HCT116 (cell line): ENCODE results near the gene UBAP2L.

Experiments
- CTCF ChIP-seq, 3 experiments: fragments of 200-600 bp in 1 of 3; sonication (generic) in 1 of 3; IDR thresholded peaks in 2 of 3; conservative IDR thresholded peaks in 1 of 3; 2 replicates each; pipeline ENCODE4 v1.5.1; 2012 to 2017; ENCODE audit warnings: low read depth in 2 of 3, low read length in 2 of 3, antibody characterized with exemption in 1 of 3, borderline replicate concordance in 1 of 3, control low read depth in 1 of 3, mild to moderate bottlenecking in 1 of 3, mixed read lengths in 1 of 3, mixed run types in 1 of 3, moderate library complexity in 1 of 3; ENCODE audit not compliant: insufficient read depth in 1 of 3
- POLR2A ChIP-seq: IDR thresholded peaks from 2 replicates; pipeline ENCODE4 v1.7.0; 2011; ENCODE audit warnings: borderline replicate concordance; ENCODE audit not compliant: insufficient read depth, insufficient read length; ENCODE audit errors: extremely low read depth
- POLR2AphosphoS5 ChIP-seq: IDR thresholded peaks from 2 replicates; pipeline ENCODE4 v1.6.1; 2011; ENCODE audit warnings: mild to moderate bottlenecking, low read depth, low read length, moderate library complexity

GRCh38 chr1:154240294-154240833 lies 19.6 kb downstream of the UBAP2L start:
- TF ChIP-seq CTCF (IDR thresholded peaks at IDR 0.05 in 2 of 3, conservative IDR thresholded peaks at IDR 0.05 in 1 of 3; ENCODE audit: borderline replicate concordance in 1 of 3, insufficient read depth in 1 of 3, low read depth in 2 of 3, low read length in 2 of 3), result no peak
- TF ChIP-seq POLR2A, result no peak
- no peak for TF ChIP-seq POLR2AphosphoS5
